NCI-H446 treated with DMSO at 0.1 percent for 48 hours (cell line): Measurements from ENCODE around the gene SPAG7.

ENCODE experiments used
- DNase-seq: peaks from one replicate; lab custom pipeline; 2025; lab: John Stamatoyannopoulos, UW

The SPAG7 gene

DNA sequence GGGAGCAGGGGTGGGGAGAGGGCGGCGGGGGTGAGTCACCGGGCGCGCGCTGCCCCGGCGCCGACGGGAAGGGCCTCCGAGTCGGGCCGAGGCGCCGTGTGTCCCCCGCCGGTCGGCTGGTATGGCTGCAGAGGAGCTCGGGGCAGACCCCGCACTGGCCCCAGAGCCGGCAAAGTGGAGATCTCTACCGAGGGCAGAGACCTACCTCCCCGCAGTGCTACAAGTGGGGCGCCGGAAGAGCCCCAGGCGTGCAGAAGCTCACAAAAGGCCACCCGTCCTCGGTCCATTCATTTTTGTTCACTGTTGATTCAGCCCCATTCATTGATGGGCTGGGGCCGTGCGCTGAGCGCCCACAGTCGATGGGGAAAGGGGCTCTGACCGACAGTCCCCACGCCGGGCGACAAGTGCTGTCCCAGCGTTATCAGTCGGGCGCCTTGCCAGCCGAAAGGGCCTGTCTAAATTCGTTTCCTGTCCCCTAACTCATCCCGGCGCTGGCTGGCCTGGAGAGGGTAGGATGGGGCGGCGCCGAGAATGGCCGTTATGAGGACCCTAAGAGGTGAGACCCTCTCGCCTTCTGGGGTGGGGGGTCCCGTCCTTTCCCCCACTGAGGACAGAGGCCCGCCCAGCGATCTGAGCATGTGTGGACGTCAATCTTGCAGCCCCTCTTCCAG, 17.4 kb downstream of the SPAG7 start:
- DNase-seq, result no peak

DNA sequence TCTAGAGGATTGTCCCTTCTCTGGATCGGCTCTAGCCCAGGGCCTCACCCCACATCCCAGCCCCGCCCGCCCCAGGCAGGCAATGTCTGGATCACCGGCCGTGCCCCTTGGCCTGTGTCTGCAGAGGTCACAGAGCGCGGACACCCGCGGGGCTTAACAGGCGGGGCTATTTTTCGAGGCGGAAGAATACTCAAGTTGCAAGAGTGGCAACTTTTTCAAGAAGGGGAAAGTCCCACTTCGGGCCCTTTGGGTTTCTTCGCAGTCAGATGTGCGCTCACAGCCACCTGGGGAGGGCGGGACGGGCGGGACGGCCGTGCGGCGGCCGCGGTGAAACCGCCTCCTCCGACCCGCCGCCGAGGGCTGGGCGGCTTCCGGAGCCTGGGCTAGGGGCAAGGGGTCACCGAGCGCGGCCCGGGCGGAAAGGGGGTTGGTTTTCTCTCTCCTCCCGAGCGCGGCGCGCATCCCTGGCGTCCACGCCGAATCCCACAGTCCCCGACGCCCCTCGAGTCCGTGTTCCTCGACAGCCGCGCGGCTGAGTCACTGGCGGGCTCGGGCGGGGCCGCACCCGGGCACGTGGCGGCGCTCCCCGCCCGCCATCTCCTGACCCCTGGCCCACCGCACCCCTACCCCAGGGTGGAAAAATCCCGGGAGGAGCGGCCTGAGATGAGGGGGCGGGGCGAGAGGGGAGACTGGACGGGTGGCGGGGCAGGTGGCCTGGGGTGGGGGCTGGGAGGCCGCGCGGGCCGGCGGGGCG, 18.1 kb downstream of the SPAG7 start:
- no peak for DNase-seq

GRCh38 chr17:4948931-4949320, 18.7 kb downstream of the SPAG7 start:
- peak; percentile 77 for DNase-seq

DNA sequence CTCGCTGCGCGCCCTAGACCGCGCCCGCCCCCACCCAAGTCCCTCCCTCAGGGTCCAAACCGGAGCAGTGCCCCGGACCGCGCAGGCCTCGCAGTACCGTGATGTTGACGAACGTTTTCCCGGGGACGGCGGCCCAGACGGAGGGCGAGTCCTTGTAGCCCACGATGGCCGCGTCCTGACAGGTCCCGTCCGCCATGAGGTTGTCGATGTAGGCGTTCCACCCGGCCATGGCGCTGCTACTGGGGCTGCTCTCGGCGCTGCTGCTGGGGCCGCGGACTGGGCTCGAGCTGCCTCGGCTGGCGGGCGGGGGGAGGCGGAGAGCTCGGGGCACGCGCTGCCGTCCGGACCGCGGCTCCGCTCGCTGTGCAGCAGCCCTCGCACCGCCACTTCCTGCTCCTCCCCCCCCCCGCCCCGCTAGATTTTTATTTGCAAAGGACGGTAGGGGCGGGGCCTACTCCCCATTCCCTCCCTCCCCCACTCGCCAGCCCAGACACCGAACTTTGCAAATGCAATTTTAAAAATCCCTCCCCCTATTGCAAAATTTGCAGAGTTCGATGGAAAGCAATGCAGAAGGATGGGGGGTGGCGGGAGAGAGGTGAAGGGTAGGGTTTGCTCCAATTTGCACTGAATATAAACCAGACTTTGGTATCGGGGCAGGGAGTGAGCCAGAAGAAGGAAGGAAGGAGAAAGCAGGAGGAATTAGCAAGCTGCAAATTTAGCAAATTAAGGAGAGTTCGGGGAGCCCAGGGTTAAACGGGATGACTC, 19.3 kb downstream of the SPAG7 start, which contains the start of gene PFN1:
Gene PFN1, minus strand, starts transcription at position 365 of the 765 bp plus-strand sequence. Its CDS starts 136 bp downstream, at position 229.
- peak; percentile 70 for DNase-seq

DNA sequence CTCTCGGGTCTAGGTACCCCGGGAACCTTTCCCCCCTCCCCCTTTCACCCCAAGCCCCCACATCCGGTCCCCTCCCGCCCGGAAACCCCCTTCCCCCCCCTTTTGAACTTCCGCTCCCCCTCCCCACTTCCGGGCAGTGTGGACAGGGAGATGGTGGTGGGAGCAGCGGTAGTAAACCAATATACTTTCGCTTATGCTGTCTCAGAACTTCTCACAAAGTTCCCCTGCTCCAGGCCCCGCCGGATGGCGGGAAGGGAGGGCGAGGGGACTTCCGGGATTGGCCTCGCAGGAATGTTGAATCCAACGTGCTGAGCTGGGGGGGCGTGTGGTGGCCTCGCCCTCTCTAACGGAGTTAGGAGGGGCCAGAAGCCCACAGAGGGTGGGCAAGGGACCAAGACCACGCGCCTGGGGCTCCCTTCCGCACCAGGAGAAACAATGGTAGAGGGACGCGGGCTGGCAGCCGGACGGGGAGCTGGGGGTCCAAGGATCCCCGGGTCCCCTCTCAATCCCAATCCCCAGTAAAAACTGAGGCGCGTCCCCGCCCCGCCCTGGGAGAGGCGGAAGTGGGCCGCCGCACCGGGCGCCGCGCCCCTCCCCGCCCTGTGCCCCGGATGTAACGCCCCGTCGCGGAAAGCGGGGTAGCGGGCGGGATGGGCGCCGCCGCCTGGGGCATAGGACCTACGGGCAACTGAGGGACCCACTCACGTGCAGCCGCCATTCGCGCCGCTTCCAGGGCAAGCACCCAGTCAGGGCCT, 20.0 kb downstream of the SPAG7 start:
- no peak for DNase-seq

GRCh38 chr17:4947010-4947410, 20.6 kb downstream of the SPAG7 start:
- DNase-seq, result no peak

DNA sequence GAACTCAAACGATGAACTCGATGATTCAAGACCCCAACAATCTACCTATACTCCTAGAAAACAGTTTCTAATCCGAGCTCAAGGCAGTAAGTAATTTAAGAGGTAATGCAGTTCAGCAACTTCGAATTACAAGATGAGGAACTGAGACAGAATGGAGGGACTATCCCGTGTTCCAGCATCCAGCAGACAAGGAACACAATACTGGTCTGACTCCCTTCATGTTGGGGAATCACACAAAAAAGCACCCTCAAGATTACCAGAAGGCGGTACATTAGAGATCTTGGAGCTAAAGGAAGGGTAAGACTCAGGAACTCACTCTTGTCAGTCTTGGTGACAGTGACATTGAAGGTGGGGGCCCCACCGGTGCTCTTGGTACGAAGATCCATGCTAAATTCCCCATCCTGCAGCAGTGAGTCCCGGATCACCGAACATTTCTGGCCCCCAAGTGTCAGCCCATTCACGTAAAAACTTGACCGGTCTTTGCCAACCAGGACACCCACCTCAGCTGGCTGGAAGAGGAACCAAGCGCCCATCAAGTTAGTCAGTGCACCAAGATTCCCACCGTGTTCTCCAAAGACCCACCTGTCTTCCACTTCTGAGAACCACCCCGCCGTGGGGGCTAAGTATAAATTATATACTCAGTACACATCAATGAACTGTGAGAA, 21.2 kb downstream of the SPAG7 start:
- no peak for DNase-seq

DNA sequence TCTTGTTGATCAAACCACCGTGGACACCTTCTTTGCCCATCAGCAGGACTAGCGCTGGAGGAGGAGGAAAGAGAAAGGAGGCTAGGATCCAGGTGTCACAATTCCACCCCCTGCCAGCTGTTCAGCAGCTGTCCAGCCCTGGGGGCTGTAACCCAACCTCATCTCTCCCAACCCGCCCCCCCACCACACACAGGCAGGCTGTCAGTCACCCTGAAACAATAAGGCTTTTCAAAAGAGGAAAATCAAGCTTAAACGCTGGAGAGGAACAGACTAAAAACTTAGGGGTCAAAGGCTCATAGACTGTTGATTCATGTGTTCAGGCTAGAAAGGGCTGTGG, 21.7 kb downstream of the SPAG7 start:
- DNase-seq, result no peak

DNA sequence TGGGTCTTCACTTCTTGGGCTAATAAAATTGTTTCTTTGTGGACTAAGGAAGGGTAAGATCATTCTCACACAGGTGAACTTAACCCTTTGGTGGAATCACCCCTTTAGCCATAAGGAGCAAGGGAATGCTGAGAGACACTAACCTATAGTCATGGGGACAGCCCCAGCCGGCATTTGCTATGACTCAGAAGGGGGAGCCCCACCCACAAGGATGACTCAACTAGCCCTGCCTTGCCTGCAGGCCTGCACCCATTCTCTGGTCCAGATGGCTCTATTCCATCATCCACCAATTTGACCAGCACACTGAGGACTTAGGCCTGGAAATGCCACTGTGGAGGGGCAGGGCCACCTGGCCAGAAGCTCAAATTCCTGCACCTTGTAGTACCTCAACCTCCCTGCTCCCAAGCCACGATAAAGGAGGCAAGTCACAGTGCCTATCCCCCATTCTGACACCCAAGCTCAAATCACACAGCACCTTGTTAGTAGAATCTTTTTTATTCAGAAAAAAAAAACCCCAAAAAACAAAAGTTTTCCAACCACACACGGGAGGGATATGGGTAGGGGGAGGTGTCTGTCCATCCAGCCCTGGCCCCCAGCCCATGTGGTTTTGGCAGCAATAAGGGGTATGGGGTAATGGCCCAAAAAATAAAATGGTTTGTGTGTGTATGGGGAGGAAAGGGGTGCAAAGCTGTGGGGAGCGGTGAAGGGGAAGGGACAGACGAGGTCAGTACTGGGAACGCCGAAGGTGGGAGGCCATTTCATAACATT, 22.3 kb downstream of the SPAG7 start:
- DNase-seq, result peak; percentile 23

GRCh38 chr17:4944554-4945175, 23.0 kb downstream of the SPAG7 start:
- no peak for DNase-seq

DNA sequence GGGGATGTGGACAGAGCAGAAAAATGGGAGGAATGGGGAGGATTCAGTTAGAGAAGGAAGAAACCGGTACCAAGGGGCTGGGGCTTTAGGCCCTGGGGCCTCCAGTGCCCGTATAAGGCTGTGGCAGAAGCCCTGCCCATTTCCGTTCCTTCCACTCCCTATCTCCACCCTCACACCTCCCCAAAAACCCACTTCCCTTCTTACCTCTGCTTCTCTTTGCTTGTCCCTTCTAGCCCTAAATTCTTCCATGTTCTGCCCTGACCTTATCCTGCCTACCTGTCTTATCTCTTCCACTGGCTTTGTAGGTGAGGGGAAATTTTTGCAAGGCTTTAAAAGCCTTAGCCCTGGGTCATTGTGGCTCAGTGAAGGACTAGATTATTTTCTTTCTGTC, 23.5 kb downstream of the SPAG7 start:
- no peak for DNase-seq

GRCh38 chr17:4942760-4943508, 24.7 kb downstream of the SPAG7 start:
- no peak for DNase-seq

GRCh38 chr17:4941319-4941610, 26.4 kb downstream of the SPAG7 start:
- no peak for DNase-seq

DNA sequence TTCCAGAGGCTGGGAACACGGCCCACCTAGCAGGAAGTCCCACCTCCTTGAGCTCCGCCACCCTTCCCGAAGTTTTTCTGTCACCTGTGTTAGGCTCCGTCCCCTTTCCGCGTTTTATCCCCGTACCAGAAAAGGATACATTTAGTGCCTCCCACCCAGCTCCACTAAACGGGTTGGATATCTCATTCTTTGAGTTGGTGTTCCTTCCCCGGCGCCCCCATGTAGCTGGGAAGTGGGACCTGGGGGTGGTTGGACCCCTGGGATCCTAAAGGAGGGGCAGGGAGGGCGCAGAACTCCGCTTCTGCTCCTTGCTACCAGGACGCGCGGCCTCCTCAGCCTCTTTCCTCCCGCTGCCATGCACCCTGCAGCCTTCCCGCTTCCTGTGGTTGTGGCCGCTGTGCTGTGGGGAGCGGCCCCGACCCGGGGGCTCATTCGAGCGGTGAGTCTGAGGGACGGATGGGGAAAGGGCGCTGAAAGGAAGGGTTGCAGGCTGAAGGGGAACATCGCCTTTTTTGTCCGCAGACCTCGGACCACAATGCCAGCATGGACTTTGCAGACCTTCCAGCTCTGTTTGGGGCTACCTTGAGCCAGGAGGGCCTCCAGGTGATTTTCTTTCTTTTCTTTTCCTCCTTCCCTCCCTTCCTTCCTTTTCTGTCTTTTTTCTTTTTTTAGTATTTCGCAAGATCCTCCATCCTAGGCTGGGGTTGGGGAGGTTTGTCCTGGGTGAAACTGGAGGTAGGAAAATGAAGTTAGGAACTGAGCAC, 26.9 kb downstream of the SPAG7 start:
- no peak for DNase-seq

DNA sequence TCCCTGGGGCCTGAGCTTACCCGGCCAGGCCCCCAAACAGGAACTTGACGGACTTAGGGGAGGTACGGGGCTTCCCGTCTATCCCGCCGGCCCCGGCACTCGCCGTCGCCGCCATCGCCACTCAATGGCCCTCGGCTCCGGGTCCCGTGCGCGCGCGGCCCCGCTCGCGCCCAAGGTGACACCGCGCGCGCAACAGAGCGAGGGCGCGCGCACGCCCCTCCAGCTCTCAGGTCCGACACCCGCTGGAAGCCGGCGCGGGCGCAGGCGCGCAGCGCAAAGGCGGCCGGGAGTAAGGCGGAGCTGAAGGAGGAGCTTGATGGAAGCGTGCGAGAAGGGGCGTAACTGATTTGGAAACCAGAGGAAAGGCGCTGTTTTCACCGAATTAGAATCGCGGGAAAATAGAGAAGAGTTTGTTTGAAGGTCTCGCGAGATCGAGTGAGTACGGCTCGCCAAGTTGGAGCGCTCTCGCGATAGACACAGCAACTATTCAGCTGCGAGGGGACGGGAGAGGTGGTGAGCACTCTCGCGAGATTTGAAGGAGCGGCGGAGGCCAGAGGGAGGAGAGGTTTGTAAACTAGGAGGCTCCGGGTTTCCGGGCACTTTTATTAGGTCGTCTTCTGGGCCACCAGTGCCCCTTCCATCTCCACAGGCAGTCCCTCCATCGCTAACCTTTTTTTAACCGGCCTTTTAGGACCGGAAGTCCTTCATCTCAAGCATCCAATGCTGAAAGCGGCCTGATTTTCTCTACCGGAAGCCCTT, 27.6 kb downstream of the SPAG7 start, which contains the start of the genes RNF167 and SLC25A11:
Gene RNF167, plus strand, starts transcription at position 473 of the 759 bp plus-strand sequence. CDS start 642 bp downstream, outside the sequence.
Gene SLC25A11, minus strand, starts transcription at position 251 of the 759 bp plus-strand sequence. Its CDS starts 136 bp downstream, at position 115.
- peak; percentile 99 for DNase-seq

DNA sequence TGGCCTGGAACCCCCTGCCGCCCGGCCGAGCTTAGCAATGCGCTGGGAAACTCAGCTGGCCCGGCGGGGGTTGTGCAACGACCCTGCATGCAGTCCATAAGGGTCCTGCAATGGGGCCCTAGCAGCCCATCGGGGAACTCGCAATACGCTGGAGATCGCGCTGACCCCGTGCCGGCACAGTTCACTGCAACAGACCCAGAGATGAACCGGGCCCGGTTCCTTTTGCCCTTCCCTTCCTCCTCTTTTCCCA, 28.1 kb downstream of the SPAG7 start:
- no peak for DNase-seq

DNA sequence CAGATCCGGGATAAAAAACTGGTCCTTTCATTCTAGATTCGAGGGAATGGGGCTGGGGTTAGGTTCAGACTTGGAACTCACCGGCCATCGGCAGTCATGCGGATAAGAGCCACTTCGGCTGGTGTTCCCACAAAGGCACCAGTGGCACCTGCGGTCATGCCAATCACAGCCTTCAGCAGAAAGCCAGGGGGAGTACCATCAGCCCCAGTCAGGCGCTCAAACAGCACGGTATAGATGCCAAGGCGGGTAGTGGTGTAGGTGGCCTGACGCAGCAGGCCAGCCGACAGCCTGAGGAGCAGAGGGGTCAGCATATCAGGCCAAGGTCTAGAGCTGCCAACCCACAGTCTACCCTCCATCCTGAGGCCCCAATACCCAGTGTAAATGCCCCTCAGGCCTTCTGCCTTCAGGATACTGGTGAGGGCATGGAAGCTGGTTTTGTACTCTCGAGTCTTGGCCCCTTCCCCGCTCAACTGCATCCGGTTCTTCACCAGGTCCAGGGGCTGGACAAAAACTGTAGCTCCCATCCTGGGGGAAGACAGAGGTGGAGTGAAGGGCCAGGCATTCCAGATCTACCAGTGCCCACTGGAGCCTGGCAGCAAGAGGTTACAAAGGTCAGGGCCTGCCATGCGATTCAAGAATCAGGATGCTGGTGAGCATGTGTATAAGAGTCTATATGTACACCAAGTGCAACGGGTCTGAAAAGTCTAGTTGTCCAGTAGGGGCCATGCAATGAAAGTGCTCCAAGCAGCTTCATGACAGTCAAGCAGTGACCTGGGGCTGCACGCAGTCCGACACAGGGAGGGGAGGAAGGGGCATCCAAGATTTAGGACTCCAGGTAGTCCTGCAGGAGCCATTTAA, 28.7 kb downstream of the SPAG7 start:
- DNase-seq, result no peak
